ENCODE data around the gene CCNB1IP1.
A peak's percentile ranks its signal among the peaks of the same experiment; 100 is the strongest.
"Not testable (repeated sequence)": the region's sequence is repeated elsewhere in the genome, so short reads cannot be mapped to it uniquely, and the experiment has no call there.

CCNB1IP1 gene

GRCh38 chr14:20332788-20333493 lies at the start of gene CCNB1IP1:
Gene CCNB1IP1, minus strand, starts transcription at chr14:20333279. Its CDS starts 16,756 bp downstream, at chr14:20316523.
- DNase-seq (ENCODE audit: low spot score) = peak; percentile 93

- DNase-seq (ENCODE audit: low spot score) = no peak
Measured at GRCh38 chr14:20382526-20382925, 49.4 kb upstream of the CCNB1IP1 start.

DNA sequence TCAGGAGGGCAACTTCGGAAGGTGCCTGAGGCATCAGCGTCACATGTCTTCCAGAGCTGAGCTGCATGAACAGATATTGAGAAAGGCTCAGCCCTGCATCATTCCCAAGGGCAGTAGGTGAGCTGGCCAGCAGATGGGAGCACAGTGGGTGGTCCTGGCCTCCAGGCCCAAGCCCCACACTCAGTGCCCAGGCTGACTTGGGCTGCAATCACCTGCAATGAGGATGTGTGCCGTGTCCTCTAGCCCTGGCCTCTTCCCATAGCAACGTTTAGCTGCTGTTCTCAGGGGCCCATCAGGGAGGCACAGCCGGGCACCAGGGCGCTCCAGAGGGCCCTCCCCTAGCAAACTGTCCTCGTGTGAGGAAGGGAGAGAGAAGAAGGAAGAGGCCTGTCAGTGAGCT lies 48.3 kb upstream of the CCNB1IP1 start:
- no peak for DNase-seq (ENCODE audit: low spot score)

DNA sequence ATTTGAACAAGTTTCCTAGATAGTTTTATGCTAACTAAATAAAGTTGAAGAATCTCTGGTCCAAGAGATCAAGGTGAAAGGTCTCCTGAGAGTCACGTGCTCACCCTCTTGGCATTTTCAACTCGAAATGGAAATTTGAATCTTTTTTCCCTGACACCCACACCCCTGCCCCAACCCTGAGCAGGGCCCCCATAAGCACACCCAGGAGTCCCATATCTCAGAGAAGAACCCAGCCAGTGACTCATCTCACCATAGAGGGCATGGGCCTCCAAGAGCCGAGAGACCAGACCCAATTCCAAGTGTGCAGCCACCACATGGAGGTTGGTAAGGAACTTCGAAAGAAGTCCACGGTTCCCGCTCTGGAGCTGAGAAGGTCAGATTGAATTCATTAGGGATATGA lies 47.6 kb upstream of the CCNB1IP1 start:
- no peak for DNase-seq (ENCODE audit: low spot score)

GRCh38 chr14:20379743-20380142 lies 46.7 kb upstream of the CCNB1IP1 start:
- no peak for DNase-seq (ENCODE audit: low spot score)

GRCh38 chr14:20377171-20377570 lies 44.1 kb upstream of the CCNB1IP1 start:
- no peak for DNase-seq (ENCODE audit: low spot score)

DNA sequence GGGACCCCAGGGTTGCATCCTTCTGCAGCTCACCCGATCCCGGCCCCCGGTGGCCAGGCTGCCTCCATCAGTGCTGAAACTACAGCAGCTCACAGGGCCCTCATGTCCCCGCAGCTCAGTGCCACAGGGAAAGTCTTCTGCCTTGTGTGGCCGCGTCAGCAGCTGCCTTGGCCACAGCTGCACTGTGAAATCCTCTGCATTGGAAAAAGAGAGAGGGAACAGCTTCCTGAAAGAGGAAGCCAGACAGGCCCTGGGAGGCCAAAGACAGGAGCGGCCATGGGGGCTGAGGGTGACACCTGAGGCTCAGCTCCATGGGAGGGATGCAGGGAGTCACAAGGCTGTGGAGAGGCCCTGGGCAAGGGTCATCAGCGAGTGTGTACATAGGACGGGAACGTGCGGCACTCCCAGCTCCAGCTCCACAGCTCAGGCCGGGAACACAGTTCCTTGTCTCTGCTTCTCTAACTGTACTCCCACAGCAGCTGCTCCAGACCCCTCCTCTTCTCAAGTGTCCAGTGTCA lies 43.1 kb upstream of the CCNB1IP1 start:
- DNase-seq (ENCODE audit: low spot score) = no peak

- no peak for DNase-seq (ENCODE audit: low spot score)
Measured at GRCh38 chr14:20375471-20375870, 42.4 kb upstream of the CCNB1IP1 start.

- DNase-seq (ENCODE audit: low spot score) = no peak
Measured at GRCh38 chr14:20372796-20373195, 39.7 kb upstream of the CCNB1IP1 start.

- DNase-seq (ENCODE audit: low spot score) = no peak
Measured at GRCh38 chr14:20365928-20366327, 32.8 kb upstream of the CCNB1IP1 start.

DNA sequence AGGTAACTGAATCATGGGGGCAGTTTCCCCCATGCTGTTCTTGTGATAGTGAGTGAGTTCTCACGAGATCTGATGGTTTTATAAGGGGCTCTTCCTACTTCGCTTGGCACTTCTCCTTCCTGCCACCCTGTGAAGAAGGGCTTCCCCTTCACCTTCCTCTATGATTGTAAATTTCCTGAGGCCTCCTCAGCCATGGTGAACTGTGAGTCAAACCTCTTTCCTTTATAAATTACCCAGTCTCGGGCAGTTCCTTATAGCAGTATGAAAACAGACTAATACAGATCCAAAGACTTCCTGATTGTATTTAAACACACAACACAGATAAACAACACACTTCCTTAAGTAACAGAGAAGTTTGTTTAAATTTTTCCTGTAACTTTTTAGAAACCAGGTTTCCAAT lies 25.4 kb upstream of the CCNB1IP1 start:
- not testable (repeated sequence) for DNase-seq (ENCODE audit: low spot score)

- DNase-seq (ENCODE audit: low spot score) = no peak
Measured at GRCh38 chr14:20356422-20356821, 23.3 kb upstream of the CCNB1IP1 start.

- peak; percentile 27 for DNase-seq (ENCODE audit: low spot score)
Measured at GRCh38 chr14:20350860-20351259, 17.8 kb upstream of the CCNB1IP1 start.

DNA sequence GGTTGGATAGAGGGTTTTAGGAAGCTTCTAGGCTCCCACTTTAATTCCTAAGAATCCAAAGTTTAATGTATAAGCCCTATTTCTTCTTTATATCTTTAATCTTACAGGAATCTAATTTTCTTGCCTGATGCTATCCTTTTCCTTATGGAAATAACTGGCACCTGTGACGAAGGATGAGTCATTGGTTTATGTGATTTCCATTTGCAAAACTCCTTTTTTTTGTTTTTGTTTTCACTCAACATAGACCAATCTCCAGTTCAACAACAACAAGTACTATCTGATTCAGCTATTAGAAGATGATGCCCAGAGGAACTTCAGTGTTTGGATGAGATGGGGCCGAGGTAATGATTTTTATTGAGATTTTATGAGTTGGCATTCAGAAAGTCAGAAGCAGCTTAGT lies 17.2 kb upstream of the CCNB1IP1 start:
- no peak for DNase-seq (ENCODE audit: low spot score)

- no peak for DNase-seq (ENCODE audit: low spot score)
Measured at GRCh38 chr14:20347747-20348146, 14.7 kb upstream of the CCNB1IP1 start.

DNA sequence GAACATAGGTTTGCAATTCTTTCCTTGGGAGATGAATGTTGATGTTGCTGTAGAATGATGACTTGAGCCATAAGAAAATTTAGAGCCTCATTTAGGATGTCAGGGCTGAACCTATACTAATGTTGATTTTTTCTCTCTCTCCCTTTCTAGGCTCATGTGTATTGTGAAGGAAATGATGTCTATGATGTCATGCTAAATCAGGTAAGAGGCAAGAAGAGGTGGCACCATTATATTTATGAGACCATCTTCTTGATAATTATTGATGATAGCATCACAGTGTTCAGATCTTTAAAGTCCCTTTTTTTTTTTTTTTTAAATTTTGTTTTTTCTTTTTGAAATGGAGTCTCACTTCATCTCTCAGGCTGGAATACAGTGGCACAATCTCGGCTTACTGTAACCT lies 13.6 kb upstream of the CCNB1IP1 start:
- DNase-seq (ENCODE audit: low spot score) = no peak

DNA sequence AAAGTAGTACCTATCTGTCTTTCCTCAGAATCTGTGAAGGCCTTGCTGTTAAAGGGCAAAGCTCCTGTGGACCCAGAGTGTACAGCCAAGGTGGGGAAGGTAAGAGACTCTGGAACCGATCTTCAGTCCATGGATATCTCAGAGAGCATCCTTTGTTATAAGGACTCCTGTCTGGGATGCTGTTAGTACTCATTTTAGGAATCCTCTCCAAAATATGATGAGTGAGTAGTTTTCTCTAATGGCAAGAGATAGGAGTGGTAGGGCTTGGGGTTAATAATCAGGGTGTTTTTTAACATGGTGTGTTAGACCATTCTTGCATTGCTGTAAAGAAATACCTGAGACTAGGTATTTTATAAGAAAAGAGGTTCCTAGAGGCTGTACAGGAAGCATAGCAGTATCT lies 12.3 kb upstream of the CCNB1IP1 start:
- no peak for DNase-seq (ENCODE audit: low spot score)

- no peak for DNase-seq (ENCODE audit: low spot score)
Measured at GRCh38 chr14:20343862-20344220, 10.8 kb upstream of the CCNB1IP1 start.

- peak; percentile 98 for DNase-seq (ENCODE audit: low spot score)
Measured at GRCh38 chr14:20343092-20343861, 10.2 kb upstream of the CCNB1IP1 start, which contains the start of gene PARP2. Gene PARP2, plus strand, starts transcription at chr14:20343635. Its CDS starts 7 bp downstream, at chr14:20343642.

DNA sequence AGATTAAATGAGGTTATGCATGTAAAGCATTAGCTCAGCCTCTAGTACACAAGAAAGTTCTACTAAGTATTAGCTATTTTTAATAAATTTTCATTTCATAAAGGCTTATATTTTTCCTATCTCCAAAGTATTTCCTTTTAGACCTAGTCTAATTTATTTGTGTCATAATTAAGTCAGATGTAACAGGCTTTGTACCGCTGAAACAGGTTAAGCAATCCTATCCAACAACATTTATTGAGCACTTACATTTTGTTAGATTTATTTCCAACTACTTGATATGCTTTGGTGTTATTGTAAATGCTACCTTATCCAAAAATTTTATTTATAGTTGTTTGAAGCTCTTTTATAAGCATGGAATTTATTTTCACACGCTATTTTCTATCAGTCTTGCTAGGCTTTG lies 8.6 kb upstream of the CCNB1IP1 start:
- DNase-seq (ENCODE audit: low spot score) = no peak

- DNase-seq (ENCODE audit: low spot score) = not testable (repeated sequence)
Measured at GRCh38 chr14:20341032-20341431, 8.0 kb upstream of the CCNB1IP1 start.

DNA sequence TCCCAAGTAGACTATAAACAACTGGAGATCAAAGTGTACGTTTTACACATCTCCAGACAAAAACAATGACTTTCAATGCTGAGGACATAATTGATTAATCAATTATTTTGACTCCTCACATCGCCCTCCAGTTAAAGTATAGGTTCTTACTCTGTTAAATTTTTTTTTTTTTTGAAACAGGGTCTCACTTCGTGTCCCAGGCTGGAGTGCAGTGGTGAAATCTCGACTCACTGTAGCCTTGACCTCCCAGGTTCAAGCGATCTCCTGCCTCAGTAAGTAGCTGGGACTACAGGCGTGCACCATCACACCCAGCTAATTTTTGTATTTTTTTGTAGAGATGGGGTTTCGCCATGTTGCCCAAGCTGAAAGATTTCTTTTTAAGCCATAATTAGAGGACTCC lies 938 bp upstream of the CCNB1IP1 start:
- no peak for DNase-seq (ENCODE audit: low spot score)

GRCh38 chr14:20333494-20333841 lies 389 bp upstream of the CCNB1IP1 start:
- no peak for DNase-seq (ENCODE audit: low spot score)

DNA sequence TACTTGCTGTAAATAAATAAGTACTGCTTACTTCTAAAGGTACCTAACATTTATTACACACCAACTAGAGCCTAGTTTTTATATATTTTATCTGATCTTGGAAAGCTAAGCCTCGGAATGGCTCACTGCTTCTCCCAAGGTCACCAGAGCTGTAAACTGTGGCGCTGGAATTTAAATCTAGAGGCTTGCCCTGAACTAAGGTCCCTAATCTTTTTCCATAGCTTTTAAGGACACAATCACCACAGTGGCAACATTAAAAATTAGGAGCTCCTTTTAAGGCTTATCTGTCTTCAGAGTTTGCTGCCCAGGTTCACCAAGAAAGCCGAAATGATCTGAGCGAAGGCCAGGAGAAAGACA lies 670 bp downstream of the CCNB1IP1 start:
- DNase-seq (ENCODE audit: low spot score) = peak; percentile 38

All from AG08395 (cell line).